K562 (cell line): Measurements from ENCODE around the gene ZC3H18. TPM values are rescaled to one million over a fixed set of nuclear protein-coding genes. Genes with fewer than 3 reads are reported as not detected.
A peak's percentile ranks its signal among the peaks of the same experiment; 100 is the strongest.

ENCODE experiments used
- ATAC-seq: fragments of 200-7000 bp; cut with Tn5 transposase; 3 replicates; pipeline ENCODE4 v1.9.1; 2020; ENCODE audit warnings: moderate library complexity
- BruUV-seq: library from RNA; stranded (reverse); fragments of 400-500 nt; replicated peaks from 2 replicates; lab custom pipeline; 2021; lab: Mats Ljungman, UMichigan
- CTCF ChIA-PET: fragments of 300-600 bp; formaldehyde crosslinking; extraction: SDS; loops from one replicate; lab custom pipeline; 2021; ENCODE audit warnings: low intra/inter-chr PET ratio; lab: Yijun Ruan, JAX
- POLR2A ChIA-PET: fragments of 300-600, 350-650 bp; sonication (Branson Sonifier 250); formaldehyde crosslinking; extraction: SDS; loops from one replicate; lab custom pipeline; 2021; ENCODE audit warnings: antibody characterized with exemption, inconsistent platforms; lab: Yijun Ruan, JAX
- DNase-seq, 4 experiments: peaks; one replicate each; pipeline versions ENCODE4 v3.0.0 to v3.0.0-alpha.2; 2011 to 2018; ENCODE audit warnings: low spot score in 3 of 4, mixed read lengths in 3 of 4; ENCODE audit errors: extremely low read depth in 1 of 4
- FAIRE-seq: peaks from 2 replicates; lab custom pipeline; 2011; peaks lifted over from hg19 to GRCh38; lab: Jason Lieb, UNC
- H2AFZ ChIP-seq: 2 replicates; pipeline ENCODE4 v1.6.0; 2011; ENCODE audit warnings: low read depth, low read length, control low read depth, inconsistent platforms
- H3K27ac ChIP-seq: fragments of 200-600 bp; 3 replicates; pipeline ENCODE4 v1.8.0; 2011; ENCODE audit warnings: low read depth, mild to moderate bottlenecking, control low read depth, inconsistent platforms, low read length, moderate library complexity, mixed read lengths; ENCODE audit errors: extremely low read depth
- H3K27me3 ChIP-seq, 2 experiments: fragments of 300-600 bp in 1 of 2; 2 replicates in 1 of 2; 3 replicates in 1 of 2; pipeline versions ENCODE4 v1.6.0 to v1.8.0; 2011; ENCODE audit warnings: inconsistent platforms in 2 of 2, low read length in 2 of 2, mild to moderate bottlenecking in 1 of 2, mixed read lengths in 1 of 2, moderate library complexity in 1 of 2; ENCODE audit not compliant: control insufficient read depth in 2 of 2, insufficient read depth in 2 of 2
- H3K36me3 ChIP-seq: fragments of 300-600 bp; 3 replicates; pipeline ENCODE4 v1.8.0; 2011; ENCODE audit warnings: mild to moderate bottlenecking, low read length, inconsistent platforms; ENCODE audit not compliant: control insufficient read depth, insufficient read depth
- H3K4me1 ChIP-seq, 2 experiments: fragments of 200-600 bp in 1 of 2; replicated peaks in 1 of 2; 2 replicates in 1 of 2; 3 replicates in 1 of 2; pipeline versions ENCODE4 v1.5.1 to v1.8.0; 2011; ENCODE audit warnings: inconsistent platforms in 2 of 2, low read length in 2 of 2, mild to moderate bottlenecking in 1 of 2, mixed read lengths in 1 of 2, moderate library complexity in 1 of 2; ENCODE audit not compliant: control insufficient read depth in 2 of 2, insufficient read depth in 2 of 2
- H3K4me2 ChIP-seq: 2 replicates; pipeline ENCODE4 v1.6.1; 2011; ENCODE audit warnings: low read length, control low read depth, inconsistent platforms, mixed read lengths; ENCODE audit not compliant: insufficient read depth
- H3K4me3 ChIP-seq: fragments of 200-600 bp; sonication (generic), shearing (Covaris generic); 2 replicates; pipeline ENCODE4 v1.5.1; 2016; ENCODE audit warnings: control low read depth, inconsistent platforms
- H3K79me2 ChIP-seq: fragments of 200-600 bp; 3 replicates; pipeline ENCODE4 v1.8.0; 2011; ENCODE audit warnings: low read length, inconsistent platforms; ENCODE audit not compliant: control insufficient read depth, insufficient read depth
- H3K9ac ChIP-seq, 2 experiments: 2 replicates each; pipeline versions ENCODE4 v1.6.0 to v1.6.1; 2011; ENCODE audit warnings: low read depth in 2 of 2, low read length in 2 of 2, control low read depth in 1 of 2, inconsistent platforms in 1 of 2, mild to moderate bottlenecking in 1 of 2, mixed read lengths in 1 of 2; ENCODE audit not compliant: insufficient read depth in 1 of 2
- H3K9me1 ChIP-seq: one replicate; pipeline ENCODE4 v1.6.0; 2011; ENCODE audit warnings: inconsistent platforms, mild to moderate bottlenecking, low read length, moderate library complexity; ENCODE audit not compliant: control insufficient read depth, insufficient read depth
- H3K9me3 ChIP-seq: replicated peaks from 2 replicates; pipeline ENCODE4 v1.5.1; 2011; ENCODE audit warnings: low read depth, low read length, inconsistent platforms; ENCODE audit not compliant: control insufficient read depth, insufficient read depth
- H4K20me1 ChIP-seq: replicated peaks from 2 replicates; pipeline ENCODE4 v1.6.1; 2011; ENCODE audit warnings: low read length, inconsistent platforms, mixed read lengths; ENCODE audit not compliant: control insufficient read depth, insufficient read depth
- KAT7 ChIP-seq: sonication (generic); formaldehyde crosslinking; IDR thresholded peaks from 2 replicates; pipeline ENCODE4 v1.8.0; 2022; ENCODE audit warnings: missing genetic modification reagents, mild to moderate bottlenecking, borderline replicate concordance
- NEUROD1 ChIP-seq: fragments of 150-350 bp; IDR thresholded peaks from 2 replicates; pipeline ENCODE4 v1.6.1; 2014; ENCODE audit warnings: borderline replicate concordance, low read length, low read depth; ENCODE audit not compliant: partially characterized antibody
- SMARCE1 ChIP-seq: fragments of 450-650 bp; IDR thresholded peaks from 2 replicates; pipeline ENCODE4 v1.7.1; 2016; ENCODE audit warnings: mild to moderate bottlenecking
- SRSF9 ChIP-seq: fragments of 200-400 bp; formaldehyde crosslinking; IDR thresholded peaks from 2 replicates; pipeline ENCODE4 v1.6.1; 2017; ENCODE audit warnings: low read depth, low read length, borderline replicate concordance
- ZBTB7A ChIP-seq: IDR thresholded peaks from 2 replicates; pipeline ENCODE4 v1.6.1; 2011; ENCODE audit warnings: low read depth, mild to moderate bottlenecking, low read length, moderate library complexity, borderline replicate concordance; ENCODE audit not compliant: control insufficient read depth
- ZFP36 ChIP-seq: fragments of 150-350 bp; IDR thresholded peaks from 2 replicates; pipeline ENCODE4 v1.6.1; 2018; ENCODE audit warnings: low read length, low read depth; ENCODE audit not compliant: partially characterized antibody
- ZFP91 ChIP-seq: sonication (generic); formaldehyde crosslinking; IDR thresholded peaks from 2 replicates; pipeline ENCODE4 v1.8.0; 2022; ENCODE audit warnings: mild to moderate bottlenecking, missing genetic modification reagents
- ZNF23 ChIP-seq: fragments of 250-450 bp; sonication (Bioruptor Pico); IDR thresholded peaks from 2 replicates; pipeline ENCODE4 v1.4.0; 2020; ENCODE audit warnings: mild to moderate bottlenecking
- WGBS: fragments of 100-300 bp; shearing (Covaris generic); methylation state at CpG from one replicate; pipeline ENCODE4 v1.1.6; 2016; ENCODE audit warnings: low coverage, mixed read lengths; ENCODE audit not compliant: insufficient coverage; ENCODE audit errors: missing lambda C conversion rate; 5-methylcytosine and 5-hydroxymethylcytosine counted together
- in situ Hi-C: fragments of 300-500 bp; cut with MboI; formaldehyde crosslinking; loops from 4 replicates; pipeline ENCODE4 v1.15.0; 2018; ENCODE audit warnings: inconsistent platforms, mixed read lengths
- intact Hi-C: fragments of 100-400 bp; cut with micrococcal nuclease; formaldehyde crosslinking; loops from 2 replicates; pipeline ENCODE4 v1.14.2; 2022
- polyA plus RNA-seq, 8 experiments: library from polyadenylated mRNA; depleted of rRNA in 4 of 8; stranded (reverse) in 5 of 8; unstranded in 3 of 8; fragments of >200 nt; fragmentation: Nextera tagmentation in 2 of 8; fragmentation: Illumina TruSeq in 1 of 8; extraction: Ambion mirVana in 2 of 8; extraction: Trizol in 1 of 8; gene quantifications; 2 replicates each; pipeline versions ENCODE4 v1.2.1 to v1.2.3, GENCODE V29; 2011 to 2014; ENCODE audit warnings: inconsistent platforms in 1 of 8, missing spikeins in 1 of 8
- total RNA-seq, 7 experiments: library from RNA; depleted of rRNA in 6 of 7; stranded (reverse); fragments of >200 nt in 6 of 7; fragmentation: Illumina TruSeq in 2 of 7; extraction: Trizol in 2 of 7; gene quantifications; 2 replicates each; pipeline versions ENCODE4 v1.2.1 to v1.2.3, GENCODE V29; 2011 to 2021; ENCODE audit warnings: low replicate concordance in 1 of 7

The ZC3H18 gene
- total and polyA plus RNA-seq, 9 of the 15 experiments (the other 6 are each of a cell fraction or from before 2014, with no cell fraction given): 1.7 to 88.7 (median 26.9) TPM

GRCh38 chr16:88643644-88643932, 73.4 kb downstream of the ZC3H18 start:
- no TSS peak for BruUV-seq
- ATAC-seq (no peak), FAIRE-seq (no peak), DNase-seq (no peak)
- CTCF ChIA-PET: no interaction called here
- Histone ChIP-seq H2AFZ (no peak overlapping the region), H3K9me3 (no peaks in the 10 kb centered on the region), H3K4me2 (no peak overlapping the region), H3K4me3 (no peak overlapping the region), H3K9me1 (no peaks in the 10 kb centered on the region), H3K27me3 (peaks cover 13 to 15% of the 10 kb centered on the region in 2 experiments; a peak in 3 of 5 replicates), H4K20me1 (peaks cover 5% of the 10 kb centered on the region; the same call in 1 of the 2 replicates), H3K36me3 (peaks cover 29% of the 10 kb centered on the region; the same call in 1 of the 3 replicates), H3K4me1 (peaks cover 0 to 83% of the 10 kb centered on the region in 2 experiments; a peak in 3 of 5 replicates), H3K9ac (0 out of 4 replicates have a peak overlapping the region, but pooled peaks of 1 of the 2 experiments have one; percentile 3), H3K79me2 (peaks cover 5% of the 10 kb centered on the region; the same call in 1 of the 3 replicates), H3K27ac (no peak overlapping the region)
- 89% methylated on average over 8 of the region's 9 CpGs for WGBS
- intact Hi-C loops (no loop called here), in situ Hi-C loops (no loop called here)
- no peak for TF ChIP-seq ZNF23 (CRISPR knock-in tag)
- 0 out of 2 replicates have a peak, but pooled peaks have one; percentile 3 for TF ChIP-seq ZBTB7A
- no peak for TF ChIP-seq NEUROD1
- no peak for TF ChIP-seq SRSF9
- no peak for TF ChIP-seq ZFP91
- peak; percentile 38 for TF ChIP-seq ZFP36
- no peak for TF ChIP-seq SMARCE1
- no peak for TF ChIP-seq KAT7 (CRISPR knock-in tag)
- POLR2A ChIA-PET: no interaction called here
